ENCODE results near the gene TMC5.

DNA sequence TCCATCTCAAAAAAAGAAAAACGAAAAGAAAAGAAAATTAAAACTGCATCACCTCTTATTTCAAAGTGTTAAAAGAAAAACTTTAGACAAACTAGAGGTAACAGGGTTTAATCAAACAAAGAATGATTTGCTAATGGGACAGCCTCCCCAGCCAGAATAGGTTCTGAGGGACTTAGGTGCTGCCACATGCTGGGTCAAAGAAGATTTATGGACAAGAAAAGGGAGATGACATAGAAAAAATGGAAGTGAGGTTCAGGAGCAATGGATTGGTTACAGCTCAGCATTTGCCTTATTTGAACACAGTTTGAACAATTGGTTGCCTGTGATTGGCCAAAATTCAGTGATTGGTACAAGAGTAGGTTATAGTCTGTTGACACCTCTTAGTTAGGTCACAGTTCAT, 21.1 kb downstream of the TMC5 start:
- TF ChIP-seq, protein P1, sequence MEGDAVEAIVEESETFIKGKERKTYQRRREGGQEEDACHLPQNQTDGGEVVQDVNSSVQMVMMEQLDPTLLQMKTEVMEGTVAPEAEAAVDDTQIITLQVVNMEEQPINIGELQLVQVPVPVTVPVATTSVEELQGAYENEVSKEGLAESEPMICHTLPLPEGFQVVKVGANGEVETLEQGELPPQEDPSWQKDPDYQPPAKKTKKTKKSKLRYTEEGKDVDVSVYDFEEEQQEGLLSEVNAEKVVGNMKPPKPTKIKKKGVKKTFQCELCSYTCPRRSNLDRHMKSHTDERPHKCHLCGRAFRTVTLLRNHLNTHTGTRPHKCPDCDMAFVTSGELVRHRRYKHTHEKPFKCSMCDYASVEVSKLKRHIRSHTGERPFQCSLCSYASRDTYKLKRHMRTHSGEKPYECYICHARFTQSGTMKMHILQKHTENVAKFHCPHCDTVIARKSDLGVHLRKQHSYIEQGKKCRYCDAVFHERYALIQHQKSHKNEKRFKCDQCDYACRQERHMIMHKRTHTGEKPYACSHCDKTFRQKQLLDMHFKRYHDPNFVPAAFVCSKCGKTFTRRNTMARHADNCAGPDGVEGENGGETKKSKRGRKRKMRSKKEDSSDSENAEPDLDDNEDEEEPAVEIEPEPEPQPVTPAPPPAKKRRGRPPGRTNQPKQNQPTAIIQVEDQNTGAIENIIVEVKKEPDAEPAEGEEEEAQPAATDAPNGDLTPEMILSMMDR (IDR thresholded peaks at IDR 0.05 in 4 of 5, conservative IDR thresholded peaks at IDR 0.05 in 1 of 5): no peak
- no peak for TF ChIP-seq POLR2A (IDR thresholded peaks at IDR 0.05)

Measured in gastrocnemius medialis (tissue), 4 donors.